CD4-positive, alpha-beta T cell treated with Interleukin-6 for 4 hours (primary cell): ENCODE data around the gene HECTD4.
A peak's percentile ranks its signal among the peaks of the same experiment; 100 is the strongest.

Experiments used
- DNase-seq: peaks from one replicate; pipeline ENCODE4 v3.0.0-alpha.2; 2020; ENCODE audit warnings: mixed read lengths

HECTD4 gene

GRCh38 chr12:112151766-112152541 lies 230.3 kb downstream of the HECTD4 start:
- DNase-seq = no peak

- DNase-seq = no peak
Observed at GRCh38 chr12:112149596-112149995, 232.6 kb downstream of the HECTD4 start.

- no peak for DNase-seq
Observed at GRCh38 chr12:112148031-112148513, 234.2 kb downstream of the HECTD4 start.

GRCh38 chr12:112146123-112146522 lies 236.1 kb downstream of the HECTD4 start:
- DNase-seq = no peak

GRCh38 chr12:112140728-112141127 lies 241.5 kb downstream of the HECTD4 start:
- no peak for DNase-seq

- DNase-seq = no peak
Observed at GRCh38 chr12:112134731-112135130, 247.5 kb downstream of the HECTD4 start.

GRCh38 chr12:112133418-112133817 lies 248.8 kb downstream of the HECTD4 start:
- DNase-seq = no peak

- no peak for DNase-seq
Observed at GRCh38 chr12:112131686-112132085, 250.5 kb downstream of the HECTD4 start.

GRCh38 chr12:112130441-112130998 lies 251.7 kb downstream of the HECTD4 start:
- no peak for DNase-seq

- no peak for DNase-seq
Observed at GRCh38 chr12:112126911-112127310, 255.3 kb downstream of the HECTD4 start.

- peak; percentile 6 for DNase-seq
Observed at GRCh38 chr12:112126000-112126438, 256.2 kb downstream of the HECTD4 start.

GRCh38 chr12:112125250-112125999 lies 256.8 kb downstream of the HECTD4 start, which contains the start of gene TRAFD1:
TRAFD1 (plus strand) TSS chr12:112125560; CDS start chr12:112130523, 4,963 bp downstream.
- peak; percentile 99 for DNase-seq

GRCh38 chr12:112124918-112125249 lies 257.3 kb downstream of the HECTD4 start:
- no peak for DNase-seq

- DNase-seq = no peak
Observed at GRCh38 chr12:112122823-112123690, 259.2 kb downstream of the HECTD4 start.

GRCh38 chr12:112121780-112122565 lies 260.3 kb downstream of the HECTD4 start:
- no peak for DNase-seq

- no peak for DNase-seq
Observed at GRCh38 chr12:112117685-112118084, 264.5 kb downstream of the HECTD4 start.

- peak; percentile 27 for DNase-seq
Observed at GRCh38 chr12:112116232-112117060, 265.8 kb downstream of the HECTD4 start.

GRCh38 chr12:112115259-112116045 lies 266.8 kb downstream of the HECTD4 start:
- DNase-seq = no peak

- no peak for DNase-seq
Observed at GRCh38 chr12:112112409-112113133, 269.7 kb downstream of the HECTD4 start.
